IMR-90 (cell line): Measurements from ENCODE around the gene DDN. TPM values are rescaled to one million over a fixed set of nuclear protein-coding genes. Genes with fewer than 3 reads are reported as not detected.

Experiments
- ATAC-seq: fragments of 200-7000 bp; cut with Tn5 transposase; 2 replicates; pipeline ENCODE4 v1.9.1; 2020; ENCODE audit warnings: low read depth, mild to moderate bottlenecking, moderate library complexity
- BruUV-seq: library from RNA; stranded (reverse); fragments of 400-500 nt; replicated peaks from 2 replicates; lab custom pipeline; 2021; lab: Mats Ljungman, UMichigan
- CTCF ChIA-PET: fragments of 300-600 bp; formaldehyde crosslinking; extraction: SDS; loops from one replicate; lab custom pipeline; 2021; ENCODE audit warnings: antibody characterized with exemption; lab: Yijun Ruan, JAX
- POLR2A ChIA-PET: fragments of 300-600 bp; sonication (Branson Sonifier 250); formaldehyde crosslinking; loops from one replicate; lab custom pipeline; 2022; ENCODE audit warnings: antibody characterized with exemption; ENCODE audit not compliant: unreplicated experiment; lab: Charles Lee
- DNase-seq: peaks from one replicate; pipeline ENCODE4 v3.0.0; 2013
- H2AFZ ChIP-seq: replicated peaks from 2 replicates; pipeline ENCODE3; 2013; ENCODE audit warnings: low read length, mild to moderate bottlenecking; ENCODE audit not compliant: poor library complexity
- H2AK5ac ChIP-seq: 2 replicates; pipeline ENCODE4 v1.6.1; 2013; ENCODE audit warnings: low read depth, low read length, inconsistent platforms
- H2AK9ac ChIP-seq: replicated peaks from 2 replicates; pipeline ENCODE3; 2013; ENCODE audit warnings: mild to moderate bottlenecking, low read depth, low read length, moderate library complexity; ENCODE audit not compliant: poor library complexity
- H2BK120ac ChIP-seq: 2 replicates; pipeline ENCODE4 v1.6.1; 2013; ENCODE audit warnings: low read depth, low read length, inconsistent platforms
- H2BK15ac ChIP-seq: 3 replicates; pipeline ENCODE4 v1.6.1; 2013; ENCODE audit warnings: low read depth, low read length, inconsistent platforms
- H2BK20ac ChIP-seq: 2 replicates; pipeline ENCODE4 v1.6.1; 2013; ENCODE audit warnings: low read depth, mild to moderate bottlenecking, inconsistent platforms, low read length, moderate library complexity
- H2BK5ac ChIP-seq: 2 replicates; pipeline ENCODE4 v1.6.1; 2013; ENCODE audit warnings: mild to moderate bottlenecking, low read depth, low read length, inconsistent platforms; ENCODE audit not compliant: poor library complexity, severe bottlenecking
- H3K14ac ChIP-seq: replicated peaks from 2 replicates; pipeline ENCODE4 v1.6.1; 2013; ENCODE audit warnings: low read depth, low read length, inconsistent platforms
- H3K18ac ChIP-seq: 2 replicates; pipeline ENCODE4 v1.6.1; 2013; ENCODE audit warnings: low read depth, low read length, control low read depth
- H3K23ac ChIP-seq: 2 replicates; pipeline ENCODE4 v1.6.1; 2013; ENCODE audit warnings: low read depth, low read length, inconsistent platforms
- H3K27ac ChIP-seq: 2 replicates; pipeline ENCODE4 v1.5.1; 2013; ENCODE audit warnings: mild to moderate bottlenecking, control low read depth, low read length; ENCODE audit not compliant: insufficient read depth
- H3K27me3 ChIP-seq: 2 replicates; pipeline ENCODE4 v1.6.1; 2013; ENCODE audit warnings: low read length; ENCODE audit not compliant: control insufficient read depth, insufficient read depth
- H3K36me3 ChIP-seq: 2 replicates; pipeline ENCODE4 v1.6.1; 2013; ENCODE audit warnings: low read length, mixed read lengths; ENCODE audit not compliant: control insufficient read depth, insufficient read depth
- H3K4ac ChIP-seq: 2 replicates; pipeline ENCODE4 v1.6.1; 2013; ENCODE audit warnings: low read depth, low read length, inconsistent platforms
- H3K4me1 ChIP-seq: 2 replicates; pipeline ENCODE4 v1.6.1; 2013; ENCODE audit warnings: low read length, mixed read lengths; ENCODE audit not compliant: control insufficient read depth, insufficient read depth
- H3K4me2 ChIP-seq: 2 replicates; pipeline ENCODE4 v1.6.1; 2013; ENCODE audit warnings: low read depth, mild to moderate bottlenecking, control low read depth, low read length, moderate library complexity
- H3K4me3 ChIP-seq: 2 replicates; pipeline ENCODE4 v1.5.1; 2013; ENCODE audit warnings: low read depth, mild to moderate bottlenecking, control low read depth, low read length, moderate library complexity; ENCODE audit not compliant: insufficient read depth
- H3K56ac ChIP-seq: 2 replicates; pipeline ENCODE4 v1.6.1; 2013; ENCODE audit warnings: low read length, inconsistent platforms; ENCODE audit not compliant: insufficient read depth; ENCODE audit errors: extremely low read depth
- H3K79me1 ChIP-seq, 2 experiments: 2 replicates each; pipeline ENCODE4 v1.6.1; 2013; ENCODE audit warnings: low read length in 2 of 2, inconsistent platforms in 1 of 2, low read depth in 1 of 2
- H3K9ac ChIP-seq: 2 replicates; pipeline ENCODE4 v1.6.1; 2013; ENCODE audit warnings: low read depth, low read length, control low read depth
- H3K9me1 ChIP-seq: 2 replicates; pipeline ENCODE4 v1.6.1; 2013; ENCODE audit warnings: low read length, inconsistent platforms; ENCODE audit not compliant: insufficient read depth
- H3K9me3 ChIP-seq: 2 replicates; pipeline ENCODE4 v1.6.1; 2013; ENCODE audit warnings: low read length; ENCODE audit not compliant: control insufficient read depth, insufficient read depth
- H4K20me1 ChIP-seq: 2 replicates; pipeline ENCODE4 v1.6.1; 2013; ENCODE audit warnings: low read length, inconsistent platforms; ENCODE audit not compliant: insufficient read depth
- H4K5ac ChIP-seq: 2 replicates; pipeline ENCODE4 v1.6.1; 2013; ENCODE audit warnings: mild to moderate bottlenecking, low read depth, low read length, control low read depth
- H4K8ac ChIP-seq, 2 experiments: 2 replicates each; pipeline ENCODE4 v1.6.1; 2013; ENCODE audit warnings: low read depth in 2 of 2, low read length in 2 of 2, control low read depth in 1 of 2, inconsistent platforms in 1 of 2
- H4K91ac ChIP-seq: 2 replicates; pipeline ENCODE4 v1.6.1; 2013; ENCODE audit warnings: low read depth, low read length, inconsistent platforms; ENCODE audit not compliant: insufficient read depth
- POLR2A ChIP-seq: IDR thresholded peaks from 2 replicates; pipeline ENCODE4 v1.6.1; 2012; ENCODE audit warnings: mild to moderate bottlenecking, low read depth, low read length
- WGBS, 2 experiments: methylation state at CpG; one replicate each; pipeline versions ENCODE4 v1.1.5 to v1.1.7; 2013; ENCODE audit warnings: missing lambda C conversion rate in 2 of 2; ENCODE audit not compliant: insufficient read length in 1 of 2; ENCODE audit errors: extremely low coverage in 2 of 2; 5-methylcytosine and 5-hydroxymethylcytosine counted together
- dilution Hi-C: fragments of 300-500 bp; cut with HindIII; formaldehyde crosslinking; loops from one replicate; pipeline ENCODE4 v1.14.3; 2018; ENCODE audit warnings: low sequenced_read_pairs; ENCODE audit not compliant: unreplicated experiment
- in situ Hi-C: fragments of 300-500 bp; cut with MboI; formaldehyde crosslinking; loops from 3 replicates; pipeline ENCODE4 v1.14.3; 2019; ENCODE audit warnings: low sequenced_read_pairs, inconsistent platforms, mixed read lengths
- intact Hi-C: fragments of 100-400 bp; cut with micrococcal nuclease; formaldehyde crosslinking; loops from 2 replicates; pipeline ENCODE4 v1.10.0; 2022
- polyA plus RNA-seq, 3 experiments: library from polyadenylated mRNA; depleted of rRNA; stranded (reverse); fragments of >200 nt; gene quantifications; 2 replicates each; pipeline ENCODE4 v1.2.3, GENCODE V29; 2012; ENCODE audit warnings: low replicate concordance in 1 of 3
- total RNA-seq: library from RNA; depleted of rRNA; stranded (reverse); fragments of >200 nt; gene quantifications from 2 replicates; pipeline ENCODE4 v1.2.3, GENCODE V29; 2012
- TF ChIP-seq, protein P1 (sequence below): conservative IDR thresholded peaks from 2 replicates; pipeline ENCODE4 v1.5.1; 2012; ENCODE audit warnings: mild to moderate bottlenecking, low read depth, low read length, improper control_type of control experiment

Gene DDN
- total and polyA plus RNA-seq, 2 of the 4 experiments (the other 2 are of a cell fraction) = 0.18 to 0.21 TPM

DNA sequence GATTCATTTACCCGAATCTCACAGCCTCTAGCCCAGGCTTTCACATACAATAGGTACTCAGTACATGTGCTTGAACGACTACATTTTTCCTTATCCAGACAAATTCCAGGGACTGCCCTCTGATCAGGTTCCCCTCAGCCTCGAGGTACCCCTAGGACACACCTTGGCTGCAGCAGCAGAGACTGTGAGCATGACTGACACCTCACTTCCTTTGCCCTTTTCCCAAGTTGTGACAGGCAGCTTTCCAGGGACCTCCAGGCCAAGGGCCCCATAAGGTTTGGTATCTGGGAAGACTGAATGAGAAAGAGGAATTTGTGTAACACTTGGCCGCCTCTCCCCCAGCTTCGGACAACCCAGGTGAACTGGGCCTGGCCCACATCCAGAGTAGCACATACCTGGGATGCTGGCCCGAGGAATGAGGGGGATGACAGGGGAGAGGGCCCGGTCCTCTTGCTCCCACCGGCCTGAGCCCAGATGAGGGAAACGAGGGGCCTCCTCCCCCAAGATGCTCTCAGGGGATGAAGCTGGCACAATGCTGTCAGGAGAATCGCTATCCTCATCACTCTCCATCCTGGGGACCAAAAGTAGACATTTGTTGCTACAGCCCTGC lies 29.6 kb upstream of the DDN start:
- Histone ChIP-seq H3K4ac (no peak overlapping the region), H3K9ac (no peak overlapping the region), H2BK120ac (no peak overlapping the region), H3K4me2 (no peak overlapping the region), H4K5ac (no peak overlapping the region), H2AK9ac (no peak overlapping the region), H2BK5ac (no peak overlapping the region), H3K18ac (no peak overlapping the region), H3K23ac (no peak overlapping the region), H3K4me3 (no peak overlapping the region), H2BK20ac (no peak overlapping the region), H3K14ac (no peak overlapping the region), H4K91ac (no peak overlapping the region), H3K79me1 (peaks cover 25 to 60% of the 10 kb centered on the region in 2 experiments), H4K20me1 (peaks cover 24% of the 10 kb centered on the region), H3K9me1 (no peaks in the 10 kb centered on the region), H3K27ac (no peak overlapping the region), H3K27me3 (no peaks in the 10 kb centered on the region), H3K9me3 (no peaks in the 10 kb centered on the region), H3K56ac (no peak overlapping the region), H2AK5ac (no peak overlapping the region), H2AFZ (peak overlapping the region; percentile 10), H2BK15ac (no peak overlapping the region), H3K4me1 (no peaks in the 10 kb centered on the region), H3K36me3 (peaks cover 84% of the 10 kb centered on the region), H4K8ac (no peak overlapping the region)
- DNase-seq (no peak), ATAC-seq (no peak)
- WGBS, 2 experiments = no CpG with 5 or more reads among the region's 10 CpGs
- dilution Hi-C loops = no loop called here
- BruUV-seq = no TSS peak
- TF ChIP-seq, protein P1, sequence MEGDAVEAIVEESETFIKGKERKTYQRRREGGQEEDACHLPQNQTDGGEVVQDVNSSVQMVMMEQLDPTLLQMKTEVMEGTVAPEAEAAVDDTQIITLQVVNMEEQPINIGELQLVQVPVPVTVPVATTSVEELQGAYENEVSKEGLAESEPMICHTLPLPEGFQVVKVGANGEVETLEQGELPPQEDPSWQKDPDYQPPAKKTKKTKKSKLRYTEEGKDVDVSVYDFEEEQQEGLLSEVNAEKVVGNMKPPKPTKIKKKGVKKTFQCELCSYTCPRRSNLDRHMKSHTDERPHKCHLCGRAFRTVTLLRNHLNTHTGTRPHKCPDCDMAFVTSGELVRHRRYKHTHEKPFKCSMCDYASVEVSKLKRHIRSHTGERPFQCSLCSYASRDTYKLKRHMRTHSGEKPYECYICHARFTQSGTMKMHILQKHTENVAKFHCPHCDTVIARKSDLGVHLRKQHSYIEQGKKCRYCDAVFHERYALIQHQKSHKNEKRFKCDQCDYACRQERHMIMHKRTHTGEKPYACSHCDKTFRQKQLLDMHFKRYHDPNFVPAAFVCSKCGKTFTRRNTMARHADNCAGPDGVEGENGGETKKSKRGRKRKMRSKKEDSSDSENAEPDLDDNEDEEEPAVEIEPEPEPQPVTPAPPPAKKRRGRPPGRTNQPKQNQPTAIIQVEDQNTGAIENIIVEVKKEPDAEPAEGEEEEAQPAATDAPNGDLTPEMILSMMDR = no peak
- TF ChIP-seq POLR2A = no peak
- intact Hi-C loops = no loop called here
- POLR2A ChIA-PET = no interaction called here
- in situ Hi-C loops = no loop called here
- CTCF ChIA-PET = no interaction called here
